ENCODE data around the gene SLC2A10.

DNA sequence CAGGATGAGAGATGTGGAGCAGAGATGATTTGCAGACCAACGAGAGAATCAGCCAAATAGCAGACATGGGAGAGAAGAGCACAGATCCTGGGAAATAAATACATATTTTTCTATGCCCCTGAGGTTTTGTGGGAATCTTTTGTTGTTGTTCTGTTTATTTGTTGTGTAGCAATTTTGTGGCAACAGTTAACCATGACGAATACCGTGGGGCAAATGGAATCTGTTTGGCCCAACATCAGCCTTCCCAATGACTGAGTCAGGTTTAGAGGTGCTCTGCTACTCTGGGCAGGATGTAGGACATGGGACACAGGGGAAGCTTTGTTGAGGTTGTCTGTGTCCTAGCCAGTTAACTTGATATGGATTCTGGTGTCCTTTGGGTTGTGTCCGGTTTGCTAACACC, 7.9 kb upstream of the SLC2A10 start:
- TF ChIP-seq POLR2A (IDR thresholded peaks at IDR 0.05; ENCODE audit: low read depth, low read length) (no peak), GATA2 (IDR thresholded peaks at IDR 0.05; ENCODE audit: insufficient read depth, insufficient read length, low read depth, low read length) (no peak), MYC (IDR thresholded peaks at IDR 0.05; ENCODE audit: low read depth, low read length) (no peak), POLR2AphosphoS5 (IDR thresholded peaks at IDR 0.05; ENCODE audit: insufficient read depth, low read depth, low read length) (no peak)
- TF ChIP-seq, protein P1, sequence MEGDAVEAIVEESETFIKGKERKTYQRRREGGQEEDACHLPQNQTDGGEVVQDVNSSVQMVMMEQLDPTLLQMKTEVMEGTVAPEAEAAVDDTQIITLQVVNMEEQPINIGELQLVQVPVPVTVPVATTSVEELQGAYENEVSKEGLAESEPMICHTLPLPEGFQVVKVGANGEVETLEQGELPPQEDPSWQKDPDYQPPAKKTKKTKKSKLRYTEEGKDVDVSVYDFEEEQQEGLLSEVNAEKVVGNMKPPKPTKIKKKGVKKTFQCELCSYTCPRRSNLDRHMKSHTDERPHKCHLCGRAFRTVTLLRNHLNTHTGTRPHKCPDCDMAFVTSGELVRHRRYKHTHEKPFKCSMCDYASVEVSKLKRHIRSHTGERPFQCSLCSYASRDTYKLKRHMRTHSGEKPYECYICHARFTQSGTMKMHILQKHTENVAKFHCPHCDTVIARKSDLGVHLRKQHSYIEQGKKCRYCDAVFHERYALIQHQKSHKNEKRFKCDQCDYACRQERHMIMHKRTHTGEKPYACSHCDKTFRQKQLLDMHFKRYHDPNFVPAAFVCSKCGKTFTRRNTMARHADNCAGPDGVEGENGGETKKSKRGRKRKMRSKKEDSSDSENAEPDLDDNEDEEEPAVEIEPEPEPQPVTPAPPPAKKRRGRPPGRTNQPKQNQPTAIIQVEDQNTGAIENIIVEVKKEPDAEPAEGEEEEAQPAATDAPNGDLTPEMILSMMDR (IDR thresholded peaks at IDR 0.05; ENCODE audit: extremely low read depth in 1 of 2, insufficient read depth in 1 of 2, low read depth in 1 of 2, low read length in 2 of 2) = no peak

Data from endothelial cell of umbilical vein (primary cell).